Left ventricle myocardium superior (tissue), 1 donor: Measurements from ENCODE around the gene GCK. TPM values are rescaled to one million over a fixed set of nuclear protein-coding genes. Genes with fewer than 3 reads are reported as not detected.
"Not testable (repeated sequence)": the region's sequence is repeated elsewhere in the genome, so short reads cannot be mapped to it uniquely, and the experiment has no call there.

ENCODE experiments used
- ATAC-seq: fragments of 200-7000 bp; cut with Tn5 transposase; one replicate; pipeline ENCODE4 v1.9.1; 2020; ENCODE audit warnings: mild to moderate bottlenecking, moderate library complexity
- DNase-seq: peaks from one replicate; pipeline ENCODE4 v3.0.0-alpha.2; 2020
- intact Hi-C: fragments of 100-400 bp; cut with micrococcal nuclease; formaldehyde crosslinking; loops from one replicate; pipeline ENCODE4 v1.11.0; 2022
- total RNA-seq: library from RNA; stranded (reverse); fragmentation: NEBNext Ultra II Directional; extraction: Animal tissue kit (Norgen Biotek cat#: 25700); gene quantifications from one replicate; pipeline ENCODE4 v1.2.1, GENCODE V29; 2021
- donor health status: DM: no; HTN: yes; CAD: no; lungs with severe emphysema.

The GCK gene
- total RNA-seq, 1 donor from 2014 or later, result 1.4 TPM

GRCh38 chr7:44187636-44188416, 1.4 kb downstream of the GCK start:
- intact Hi-C loops, result no loop called here
- no peak for ATAC-seq
- no peak for DNase-seq

- no peak for DNase-seq
- intact Hi-C loops, result no loop called here
- ATAC-seq, result no peak
These were observed 2.5 kb downstream of the GCK start for GRCh38 chr7:44186736-44187135.

DNA sequence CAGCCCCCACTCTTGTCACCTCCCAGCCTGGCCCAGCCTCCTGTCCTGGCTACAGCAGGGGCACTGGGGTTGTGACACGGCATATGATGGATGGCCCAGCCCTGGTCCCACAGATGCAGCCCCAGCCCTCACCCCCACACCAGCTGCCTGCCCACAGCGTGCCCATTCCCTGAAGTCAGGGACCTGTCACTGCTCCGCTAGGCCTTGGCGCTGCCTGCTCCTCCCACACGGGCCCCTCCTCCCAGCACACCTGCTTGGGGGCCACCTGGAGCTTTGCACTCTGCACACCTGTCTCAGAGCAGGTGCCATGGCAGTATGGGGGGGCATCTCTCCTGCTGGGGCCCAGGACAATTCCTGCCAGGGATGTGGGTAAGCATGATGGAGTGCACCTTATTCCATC, 3.5 kb downstream of the GCK start:
- intact Hi-C loops, result no loop called here
- ATAC-seq, result no peak
- no peak for DNase-seq

DNA sequence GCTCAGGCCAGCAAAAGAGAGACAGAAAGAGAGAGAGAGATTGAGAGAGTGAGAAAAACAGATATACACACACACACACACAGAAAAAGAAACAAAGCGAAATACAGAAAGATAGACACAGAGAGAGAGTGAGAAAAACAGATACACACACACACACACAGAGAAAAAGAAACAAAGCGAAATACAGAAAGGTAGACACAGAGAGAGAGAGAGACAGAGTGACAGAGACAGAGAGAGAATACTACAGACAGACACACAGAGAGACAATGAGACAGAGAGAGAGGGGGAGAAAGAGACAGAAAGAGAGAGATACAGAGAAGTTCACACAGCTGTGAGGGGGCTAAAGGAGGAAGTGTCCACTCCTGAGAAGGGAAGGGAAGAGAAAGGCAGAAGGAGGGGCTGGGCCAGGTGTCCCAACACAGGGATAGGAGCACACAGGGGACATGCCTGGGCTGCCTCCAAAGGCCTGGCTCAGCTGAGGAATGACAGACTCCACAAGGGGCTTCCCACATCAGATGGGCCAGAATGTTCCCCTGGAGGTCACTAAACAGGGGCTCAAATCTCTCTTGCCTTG, 4.3 kb downstream of the GCK start:
- intact Hi-C loops, result no loop called here
- no peak for DNase-seq
- no peak for ATAC-seq

DNA sequence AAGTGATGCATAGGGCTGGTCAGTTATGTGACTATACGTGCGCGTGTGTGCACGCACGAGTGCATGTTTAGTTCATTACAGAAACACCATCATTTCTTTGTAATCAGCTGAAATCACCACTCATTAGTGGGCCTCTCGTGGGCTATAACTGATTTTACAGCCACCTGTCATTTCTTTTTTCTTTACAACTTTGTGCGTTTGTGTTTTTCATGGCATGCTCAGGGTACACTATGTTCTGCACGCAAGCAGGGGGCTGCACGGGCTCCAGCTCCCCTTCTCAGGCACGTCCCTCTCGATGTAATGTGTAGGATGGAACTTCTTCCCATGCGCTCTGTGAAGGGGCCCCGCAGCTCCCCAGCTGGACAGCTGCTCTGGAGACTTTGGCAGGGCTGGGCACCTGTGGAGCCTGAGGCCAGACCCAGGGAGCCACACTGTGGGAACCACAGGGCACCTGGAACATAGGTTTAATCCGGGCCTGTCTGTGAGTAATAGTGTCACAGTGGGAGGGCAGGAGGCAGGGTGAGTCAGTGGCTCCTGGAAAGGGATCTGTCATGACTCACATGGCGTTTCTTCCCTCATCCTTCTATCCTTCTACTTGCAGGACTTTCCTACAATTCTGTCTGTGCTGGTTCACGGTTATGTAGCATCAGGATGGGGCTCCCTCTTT, 4.9 kb downstream of the GCK start:
- ATAC-seq (no peak), DNase-seq (no peak)
- intact Hi-C loops, result no loop called here

- intact Hi-C loops, result no loop called here
- no peak for DNase-seq
- ATAC-seq, result no peak
These were observed 5.9 kb downstream of the GCK start for GRCh38 chr7:44183386-44183785.

DNA sequence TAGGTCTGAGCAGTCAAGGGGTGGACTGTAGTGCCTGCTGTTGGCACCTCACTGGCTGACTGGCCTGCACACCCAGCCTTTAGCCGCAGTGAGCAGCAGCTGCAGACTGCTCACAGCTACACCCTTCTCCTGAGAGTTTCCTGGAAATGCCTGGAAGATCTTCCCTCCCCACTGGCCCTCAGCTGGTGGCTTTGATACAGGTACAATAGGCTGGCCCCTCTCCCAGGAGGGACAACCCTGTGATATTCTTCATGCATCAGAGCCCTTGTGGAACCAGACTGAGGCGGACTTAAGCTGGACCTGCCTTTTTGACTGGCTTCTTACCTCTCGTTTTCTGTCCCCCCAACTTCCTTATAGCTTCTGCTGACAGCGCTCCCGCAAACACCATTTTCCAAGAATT, 6.4 kb downstream of the GCK start:
- intact Hi-C loops, result no loop called here
- DNase-seq, result no peak
- no peak for ATAC-seq

- ATAC-seq (no peak), DNase-seq (no peak)
- intact Hi-C loops, result no loop called here
These were observed 8.6 kb downstream of the GCK start for GRCh38 chr7:44180631-44181030.

DNA sequence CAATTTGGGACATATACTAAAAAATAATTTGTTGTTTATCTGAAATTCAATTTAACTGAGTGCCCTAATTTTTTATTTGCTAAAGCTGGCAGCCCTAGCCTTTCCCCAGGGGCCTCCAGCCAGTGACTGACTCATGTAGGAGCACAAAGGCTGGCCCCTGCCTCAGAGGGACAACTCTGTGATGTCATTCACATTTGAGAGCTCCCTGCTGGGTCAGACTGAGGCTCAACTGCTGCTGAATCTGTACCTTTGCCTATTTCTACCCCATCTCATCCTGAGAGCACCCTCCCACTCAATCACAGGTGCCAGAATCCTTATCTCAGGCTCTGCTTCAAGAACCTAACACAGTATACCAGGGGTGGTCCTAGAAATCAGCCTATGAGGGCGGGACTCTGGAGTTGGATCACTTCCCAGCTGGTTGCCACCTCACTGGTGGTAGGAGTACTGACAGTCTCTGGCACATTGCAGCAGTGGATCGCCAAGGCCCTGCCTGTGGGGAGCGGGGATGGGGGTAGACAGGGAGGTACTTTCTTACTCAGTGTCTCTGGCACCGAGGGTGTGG, 11.6 kb downstream of the GCK start:
- ATAC-seq (peak; percentile 88), DNase-seq (peak; percentile 34)
- intact Hi-C loops, result no loop called here

DNA sequence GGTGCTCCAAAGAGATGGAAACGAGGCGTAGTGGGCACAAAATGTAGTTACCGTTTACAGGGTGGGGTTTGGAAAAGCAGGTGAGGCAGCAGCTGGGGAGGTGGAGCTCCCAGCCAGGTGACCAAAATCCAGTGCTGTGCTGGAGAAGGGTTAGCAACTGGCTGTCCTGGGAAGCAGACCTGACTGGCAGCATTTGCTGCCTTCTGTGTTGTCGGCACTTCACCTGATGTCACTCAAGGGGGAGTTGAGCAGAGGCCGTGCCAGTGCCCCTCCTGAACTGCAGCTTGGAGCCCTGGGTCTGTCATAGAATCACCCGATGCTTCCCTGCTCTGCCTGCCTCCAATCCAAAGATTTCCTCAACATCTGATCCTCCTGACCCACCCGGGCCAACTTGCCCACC, 12.8 kb downstream of the GCK start:
- intact Hi-C loops, result no loop called here
- no peak for DNase-seq
- ATAC-seq, result no peak

GRCh38 chr7:44175730-44176129, 13.5 kb downstream of the GCK start:
- no peak for DNase-seq
- ATAC-seq, result no peak
- intact Hi-C loops, result no loop called here

DNA sequence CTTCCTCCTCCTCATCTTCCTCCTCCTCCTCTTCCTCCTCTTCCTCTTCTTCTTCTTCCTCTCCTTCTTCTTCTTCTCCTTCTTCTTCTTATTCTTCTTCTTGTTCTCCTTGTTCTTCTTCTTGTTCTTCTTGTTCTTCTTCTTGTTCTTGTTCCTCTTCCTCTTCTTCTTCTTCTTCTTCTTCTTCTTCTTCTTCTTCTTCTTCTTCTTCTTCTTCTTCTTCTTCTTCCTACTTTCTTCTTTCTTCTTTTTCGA, 14.6 kb downstream of the GCK start:
- intact Hi-C loops, ATAC-seq, DNase-seq: not testable (repeated sequence)

DNA sequence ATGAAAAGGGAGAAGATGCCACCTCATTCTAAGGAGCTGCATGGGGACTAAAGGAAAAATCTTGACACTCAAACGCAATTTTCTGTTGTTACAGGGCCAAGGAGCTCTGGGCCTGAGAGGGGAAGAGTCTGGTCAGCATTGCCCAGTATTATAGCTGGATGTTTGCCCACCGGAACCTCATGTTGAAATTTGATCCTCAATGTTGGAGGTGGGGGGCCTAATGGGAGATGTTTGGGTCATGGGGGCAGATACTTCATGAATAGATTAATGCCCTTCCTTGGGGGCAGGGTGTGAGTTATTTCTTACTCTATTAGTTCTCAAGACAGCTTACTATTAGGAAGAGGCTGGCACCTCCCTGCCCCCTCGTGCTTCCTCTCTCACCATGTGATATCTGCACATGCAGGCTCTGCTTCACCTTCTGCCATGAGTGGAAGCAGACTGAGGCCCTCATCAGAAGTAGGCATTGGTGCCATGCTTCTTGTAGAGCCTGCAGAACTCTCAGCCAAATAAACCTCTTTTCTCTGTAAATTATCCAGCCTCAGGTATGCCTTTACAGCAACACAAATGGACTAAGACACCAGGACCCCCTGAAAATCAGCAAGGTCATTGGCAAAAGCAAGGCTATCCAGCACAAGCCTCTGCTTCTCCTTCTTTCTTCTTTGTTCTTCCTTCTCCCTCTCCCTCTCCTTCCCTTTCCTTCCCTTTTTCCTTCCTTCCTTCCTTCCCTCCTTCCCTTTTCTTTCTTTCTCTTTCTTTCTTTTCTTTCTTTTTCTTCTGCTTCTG, 15.1 kb downstream of the GCK start:
- DNase-seq (no peak), ATAC-seq (no peak)
- intact Hi-C loops, result no loop called here

DNA sequence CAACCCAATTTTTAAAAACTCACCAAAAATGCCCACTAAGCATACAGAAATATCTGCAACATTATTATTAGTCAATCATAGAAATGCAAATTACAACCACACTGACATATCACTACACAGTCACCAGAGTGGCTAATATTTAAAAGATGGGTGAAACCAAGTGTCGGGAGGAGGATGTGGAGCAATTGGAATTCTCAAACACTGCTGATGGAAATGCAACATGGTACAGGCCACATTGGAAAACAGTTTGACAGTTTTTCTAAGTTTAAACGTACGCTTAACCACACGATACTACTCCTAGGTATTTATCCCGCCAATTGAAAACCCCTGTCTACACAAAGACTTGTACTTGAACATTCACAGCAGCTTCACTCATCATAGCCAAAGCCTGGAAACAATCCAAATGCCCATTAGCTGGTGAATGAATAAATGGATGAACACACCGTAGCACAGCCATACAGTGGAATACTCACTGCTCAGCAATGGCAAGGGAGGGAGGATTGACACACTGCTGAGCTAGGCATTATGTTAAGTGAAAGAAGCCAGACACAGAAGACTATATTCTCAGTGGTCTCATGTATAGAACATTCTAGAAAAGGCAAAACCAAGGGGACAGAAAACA, 16.3 kb downstream of the GCK start:
- intact Hi-C loops, result no loop called here
- ATAC-seq (no peak), DNase-seq (no peak)

DNA sequence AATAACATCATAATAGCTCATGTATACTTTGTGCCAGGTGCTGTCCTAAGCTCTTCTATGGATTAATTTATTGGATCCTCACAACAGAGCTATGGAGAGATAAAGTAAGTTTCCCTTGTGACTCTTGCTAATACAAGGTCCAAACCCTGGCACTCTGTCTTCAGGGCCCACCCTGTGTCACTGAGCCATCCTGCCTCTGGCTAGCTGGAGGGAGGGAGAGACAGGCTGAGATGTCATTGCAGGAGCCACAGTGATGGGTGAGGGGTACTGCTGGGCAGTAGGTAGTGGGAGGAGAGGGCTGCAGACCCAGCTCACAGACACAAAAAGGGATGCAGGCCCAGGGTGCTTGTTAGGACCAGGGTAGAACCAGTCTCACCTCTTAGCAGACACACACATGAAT, 16.9 kb downstream of the GCK start:
- ATAC-seq, result no peak
- intact Hi-C loops, result no loop called here
- DNase-seq, result no peak

- ATAC-seq, DNase-seq, intact Hi-C loops: not testable (repeated sequence)
These were observed 17.3 kb downstream of the GCK start for GRCh38 chr7:44171901-44172300.

DNA sequence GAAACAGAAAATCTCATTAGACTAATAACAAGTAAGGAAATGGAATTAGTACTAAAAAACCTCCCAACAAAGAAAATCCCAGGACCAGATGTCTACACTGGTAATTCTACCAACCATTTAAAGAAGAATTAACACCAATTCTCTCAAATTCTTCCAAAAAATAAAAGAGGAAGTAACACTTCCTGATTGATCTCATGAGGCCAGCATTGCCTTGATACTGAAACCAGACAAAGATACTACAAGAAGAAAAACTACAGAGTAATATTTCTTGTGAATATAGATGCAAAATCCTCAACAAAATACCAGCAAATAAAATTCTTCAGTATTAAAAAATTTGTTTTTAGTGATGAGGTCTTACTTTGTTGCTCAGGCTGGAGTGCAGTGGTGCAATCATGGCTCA, 21.3 kb downstream of the GCK start:
- intact Hi-C loops, result no loop called here
- no peak for DNase-seq
- no peak for ATAC-seq

DNA sequence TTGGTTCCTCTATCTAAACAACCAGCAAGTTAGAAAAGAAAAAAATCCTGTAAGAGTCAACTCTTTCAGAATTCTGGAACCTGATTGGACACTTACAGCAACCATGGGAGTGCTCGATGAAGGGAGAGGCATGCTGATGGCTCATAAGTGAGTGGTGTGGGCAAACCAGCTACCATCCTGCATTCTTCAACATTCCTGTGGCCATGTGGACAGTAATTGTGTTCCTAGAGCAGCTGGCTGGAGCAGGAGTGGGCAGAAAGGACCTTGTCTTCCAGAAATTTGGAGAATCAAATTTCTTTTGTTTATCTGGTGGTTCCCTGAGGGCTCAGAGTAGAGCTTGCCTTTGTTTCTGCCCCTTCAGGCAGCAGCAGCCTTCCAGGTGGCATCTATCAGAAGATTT, 25.6 kb downstream of the GCK start:
- ATAC-seq (no peak), DNase-seq (no peak)
- intact Hi-C loops, result no loop called here

DNA sequence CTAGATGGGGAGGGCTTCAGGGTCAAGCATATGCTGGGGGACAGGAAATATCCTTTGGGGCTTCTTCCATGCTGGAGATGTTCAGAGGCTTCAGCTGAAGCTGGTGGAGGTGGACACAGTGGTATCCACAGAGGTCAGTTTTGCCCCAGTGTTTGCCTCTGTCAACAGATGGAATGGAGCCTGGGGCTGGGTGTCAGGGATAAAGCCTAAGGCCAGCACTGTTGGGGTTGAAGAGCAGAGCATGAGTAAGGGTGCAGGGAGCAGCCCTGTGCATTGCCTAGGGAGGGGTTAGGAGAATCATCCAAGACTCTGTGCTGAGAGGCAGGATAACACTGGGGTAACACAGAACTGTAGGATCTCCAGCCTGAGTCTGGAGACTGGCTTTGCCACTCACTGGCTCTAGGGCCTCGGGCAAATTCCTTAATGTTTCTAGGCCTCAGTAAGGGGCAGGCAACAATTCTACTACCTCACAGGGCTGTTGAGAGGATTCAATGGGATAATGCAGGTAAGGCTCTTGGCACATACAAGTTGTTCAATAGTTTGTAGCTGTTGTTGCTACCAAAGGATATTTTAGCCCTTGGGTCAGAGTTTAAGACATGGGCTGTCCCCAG, 26.3 kb downstream of the GCK start:
- intact Hi-C loops, result no loop called here
- DNase-seq (no peak), ATAC-seq (no peak)
